HuH-7 (cell line): Measurements from ENCODE around the gene FAM163B.
"Not testable (repeated sequence)": the region's sequence is repeated elsewhere in the genome, so short reads cannot be mapped to it uniquely, and the experiment has no call there.

Source experiments
- DNase-seq: peaks from one replicate; pipeline ENCODE4 v3.0.0; 2011; ENCODE audit warnings: low spot score

Gene FAM163B

DNA sequence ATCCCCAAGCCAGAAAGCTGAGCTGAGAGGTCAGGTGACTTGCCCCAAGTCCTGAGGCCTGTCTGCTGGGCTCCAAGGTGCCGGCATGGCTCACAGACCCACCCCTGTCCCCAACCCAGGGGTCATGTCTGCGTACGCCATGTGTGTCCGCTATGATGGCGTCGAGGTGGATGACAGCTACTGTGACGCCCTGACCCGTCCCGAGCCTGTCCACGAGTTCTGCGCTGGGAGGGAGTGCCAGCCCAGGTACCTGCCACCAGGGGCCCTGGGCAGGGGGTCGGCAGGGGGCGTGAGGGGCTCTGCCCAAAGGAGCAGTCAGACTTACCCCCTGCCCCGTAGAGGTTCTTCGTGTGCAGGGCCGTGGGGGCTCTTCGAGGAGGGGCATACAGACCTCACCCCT lies 42.4 kb downstream of the FAM163B start:
- DNase-seq, result no peak

DNA sequence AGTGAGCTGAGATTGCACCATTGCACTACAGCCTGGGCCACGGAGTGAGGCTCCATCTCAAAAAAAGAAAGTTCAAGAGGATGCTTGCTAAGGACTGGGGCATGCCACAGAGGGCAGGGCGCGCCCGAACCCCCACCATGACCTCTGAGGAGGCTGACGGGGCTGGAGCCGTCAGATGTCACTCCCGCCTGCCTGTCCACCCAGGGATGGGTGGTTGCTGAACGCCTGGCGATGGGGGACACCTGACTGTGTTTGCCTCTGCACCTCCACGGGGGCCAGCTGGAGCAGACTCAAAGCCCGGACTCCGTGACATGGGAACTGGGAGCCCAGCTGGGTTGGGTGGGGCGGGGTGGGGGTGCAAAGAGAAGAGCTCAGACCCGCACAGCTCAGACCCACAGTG lies 42.8 kb downstream of the FAM163B start:
- DNase-seq, result no peak

GRCh38 chr9:133564451-133565116 lies 44.6 kb downstream of the FAM163B start:
- DNase-seq, result no peak

DNA sequence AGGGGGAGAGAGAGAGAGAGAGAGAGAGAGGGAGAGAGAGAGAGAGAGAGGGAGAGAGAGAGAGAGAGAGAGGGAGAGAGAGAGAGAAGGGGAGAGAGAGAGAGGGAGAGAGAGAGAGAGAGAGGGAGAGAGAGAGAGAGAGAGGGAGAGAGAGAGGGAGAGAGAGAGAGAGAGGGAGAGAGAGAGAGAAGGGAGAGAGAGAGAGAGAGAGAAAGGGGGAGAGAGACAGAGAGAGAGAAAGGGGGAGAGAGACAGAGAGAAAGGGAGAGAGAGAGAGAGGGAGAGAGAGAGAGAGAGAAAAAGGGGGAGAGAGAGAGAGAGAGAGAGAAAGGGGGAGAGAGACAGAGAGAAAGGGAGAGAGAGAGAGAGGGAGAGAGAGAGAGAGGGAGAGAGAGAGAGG lies 45.4 kb downstream of the FAM163B start:
- DNase-seq, result not testable (repeated sequence)

- no peak for DNase-seq
Observed at GRCh38 chr9:133563291-133563796, 45.8 kb downstream of the FAM163B start.

DNA sequence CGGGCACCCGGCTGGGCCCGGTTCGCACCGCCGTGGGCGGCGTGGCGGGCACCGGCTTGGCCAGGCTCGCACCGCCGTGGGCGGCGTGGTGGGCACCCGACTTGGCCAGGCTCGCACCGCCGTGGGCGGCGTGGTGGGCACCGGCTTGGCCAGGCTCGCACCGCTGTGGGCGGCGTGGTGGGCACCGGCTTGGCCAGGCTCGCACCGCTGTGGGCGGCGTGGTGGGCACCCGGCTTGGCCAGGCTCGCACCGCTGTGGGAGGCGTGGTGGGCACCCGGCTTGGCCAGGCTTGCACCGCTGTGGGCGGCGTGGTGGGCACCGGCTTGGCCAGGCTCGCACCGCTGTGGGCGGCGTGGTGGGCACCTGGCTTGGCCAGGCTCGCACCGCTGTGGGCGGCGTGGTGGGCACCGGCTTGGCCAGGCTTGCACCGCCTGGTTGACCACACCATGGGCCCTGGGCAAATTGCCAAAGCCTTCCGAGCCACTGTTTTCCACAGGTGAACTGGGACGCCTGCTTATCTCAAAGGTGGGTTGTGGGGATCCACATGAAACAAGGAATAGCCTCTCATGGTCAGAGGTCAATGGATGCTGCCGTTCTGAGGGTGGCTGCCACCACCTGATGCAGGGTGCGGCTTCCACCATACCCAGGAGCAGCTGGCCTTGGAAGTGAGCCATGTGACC lies 46.4 kb downstream of the FAM163B start:
- DNase-seq, result no peak

GRCh38 chr9:133561976-133562554 lies 47.1 kb downstream of the FAM163B start:
- no peak for DNase-seq

DNA sequence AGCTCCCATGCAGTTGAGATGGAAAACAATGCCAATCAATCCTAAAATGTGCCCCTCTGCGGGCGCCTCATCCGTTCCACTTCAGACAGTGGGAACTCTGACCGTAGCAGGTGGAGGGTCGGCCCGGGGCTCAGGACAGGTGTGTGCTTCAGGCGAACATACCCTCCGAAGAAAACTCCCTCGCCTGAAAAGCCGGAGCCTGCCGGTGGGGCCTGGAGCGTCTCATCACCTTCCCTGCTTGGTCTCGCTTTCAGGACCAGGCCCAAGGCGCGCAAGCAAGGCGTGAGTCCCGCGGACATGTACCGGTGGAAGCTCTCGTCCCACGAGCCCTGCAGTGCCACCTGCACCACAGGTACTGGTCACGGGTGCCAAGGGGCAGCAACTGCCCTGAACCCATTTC lies 48.2 kb downstream of the FAM163B start:
- DNase-seq, result no peak

GRCh38 chr9:133560311-133560710 lies 48.9 kb downstream of the FAM163B start:
- no peak for DNase-seq

- DNase-seq, result no peak
Observed at GRCh38 chr9:133558191-133559126, 50.7 kb downstream of the FAM163B start.

DNA sequence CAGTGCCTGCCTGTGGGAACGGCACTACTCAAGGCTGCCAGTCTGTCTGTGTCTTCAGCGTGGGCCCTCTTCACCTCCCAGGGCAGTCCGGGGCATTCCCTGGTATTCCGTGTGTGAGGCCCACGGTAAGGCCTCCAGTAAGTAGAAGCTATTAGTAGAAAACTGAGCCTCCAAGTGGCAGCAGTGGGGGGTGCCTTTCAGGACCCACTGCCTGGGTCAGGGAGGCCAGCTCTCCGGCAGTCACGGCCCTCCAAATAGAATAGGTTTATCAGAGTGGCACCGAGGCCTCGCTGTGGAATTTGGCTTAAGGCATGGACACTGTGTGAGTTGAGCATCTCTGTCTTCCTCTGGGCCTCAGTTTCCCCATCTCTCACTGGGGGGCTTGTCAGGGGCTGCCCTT lies 51.6 kb downstream of the FAM163B start:
- no peak for DNase-seq

- no peak for DNase-seq
Observed at GRCh38 chr9:133556354-133556753, 52.8 kb downstream of the FAM163B start.

DNA sequence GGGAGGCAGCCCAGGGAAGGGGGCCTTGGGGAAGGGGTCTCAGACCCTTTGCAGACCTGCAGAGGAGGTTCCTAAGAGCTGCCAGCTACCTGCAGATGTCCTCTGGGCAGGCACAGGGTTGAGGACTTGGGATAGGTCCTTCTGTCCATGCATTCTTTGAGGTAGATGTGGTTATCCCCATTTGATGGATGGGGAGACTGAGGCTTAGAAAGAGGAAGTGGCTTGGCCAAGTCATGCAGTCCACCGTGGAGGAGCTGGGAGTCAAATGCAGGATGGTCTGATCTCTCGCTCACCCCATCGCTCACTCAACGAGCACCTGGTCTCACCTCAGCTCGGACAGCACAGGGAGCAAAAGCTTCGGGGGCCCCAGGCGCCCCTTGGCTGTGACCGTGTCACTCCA lies 54.5 kb downstream of the FAM163B start:
- DNase-seq, result no peak

- DNase-seq, result no peak
Observed at GRCh38 chr9:133553973-133554713, 55.0 kb downstream of the FAM163B start.

DNA sequence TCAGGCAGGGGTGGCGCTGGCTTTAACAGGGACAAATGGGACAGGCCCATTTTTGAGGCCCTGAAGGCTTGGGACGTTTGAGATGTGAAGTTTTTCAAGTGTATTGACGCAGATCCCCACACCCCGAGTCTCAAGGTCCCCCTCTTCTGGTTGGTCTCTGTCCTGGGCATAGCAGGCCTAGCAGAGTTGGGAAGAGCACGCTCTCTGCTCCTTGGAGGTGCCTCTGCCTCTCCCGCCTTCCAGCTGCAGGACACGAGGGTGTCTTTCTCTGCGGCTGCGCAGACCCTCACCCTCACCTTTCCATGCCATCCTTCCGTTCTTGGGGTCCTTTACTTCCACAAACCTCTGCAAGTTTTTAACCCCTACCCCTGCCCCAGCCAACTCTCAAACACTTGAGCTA lies 56.1 kb downstream of the FAM163B start:
- no peak for DNase-seq

- no peak for DNase-seq
Observed at GRCh38 chr9:133552236-133552635, 57.0 kb downstream of the FAM163B start.

DNA sequence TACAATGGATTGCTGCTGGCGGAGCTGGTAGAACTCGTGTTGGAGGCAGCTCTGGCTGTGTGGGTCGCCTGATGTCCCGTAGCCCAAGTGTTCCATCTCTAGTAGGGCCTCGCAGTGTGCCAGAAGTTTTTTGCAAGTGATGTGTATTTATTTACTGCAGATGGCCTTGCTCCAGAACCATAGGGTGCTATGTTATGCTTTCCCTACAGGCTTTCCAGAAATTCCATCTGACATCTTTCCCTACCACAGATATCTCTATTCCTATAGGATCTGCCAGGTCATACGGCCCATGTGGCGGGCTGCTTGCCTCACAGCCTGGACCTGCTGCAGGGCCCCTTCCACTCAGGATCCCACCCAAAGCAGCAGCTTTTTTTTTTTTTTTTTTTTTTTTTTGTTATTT lies 57.7 kb downstream of the FAM163B start:
- DNase-seq, result no peak

- no peak for DNase-seq
Observed at GRCh38 chr9:133547116-133547515, 62.1 kb downstream of the FAM163B start.

GRCh38 chr9:133546287-133546680 lies 62.9 kb downstream of the FAM163B start:
- DNase-seq, result no peak

- DNase-seq, result no peak
Observed at GRCh38 chr9:133545494-133546286, 63.5 kb downstream of the FAM163B start.
